GM12878 (cell line): ENCODE results near the gene PNISR. TPM values are rescaled to one million over a fixed set of nuclear protein-coding genes. Genes with fewer than 3 reads are reported as not detected.

Experiments
- ATAC-seq: fragments of 200-7000 bp; cut with Tn5 transposase; 3 replicates; pipeline ENCODE4 v1.9.1; 2020; ENCODE audit warnings: mild to moderate bottlenecking, moderate library complexity
- BruUV-seq: library from RNA; stranded (reverse); fragments of 400-500 nt; replicated peaks from 2 replicates; lab custom pipeline; 2021; lab: Mats Ljungman, UMichigan
- CTCF ChIA-PET: fragments of 300-600 bp; sonication (Branson Sonifier 250); formaldehyde crosslinking; extraction: SDS; loops from one replicate; lab custom pipeline; 2021; ENCODE audit warnings: inconsistent platforms; lab: Yijun Ruan, JAX
- POLR2A ChIA-PET: fragments of 350-600 bp; formaldehyde crosslinking; extraction: SDS; loops from one replicate; lab custom pipeline; 2021; ENCODE audit warnings: inconsistent platforms; lab: Charles Lee
- RAD21 ChIA-PET: fragments of 300-600 bp; sonication (Branson Sonifier 250); formaldehyde crosslinking; loops from one replicate; lab custom pipeline; 2023; ENCODE audit warnings: antibody characterized with exemption; ENCODE audit not compliant: unreplicated experiment; lab: Charles Lee
- SMC1A ChIA-PET: fragments of 300-600 bp; sonication (Branson Sonifier 250); formaldehyde crosslinking; loops from one replicate; lab custom pipeline; 2023; ENCODE audit not compliant: unreplicated experiment, uncharacterized antibody; lab: Charles Lee
- DNase-seq: peaks from one replicate; pipeline ENCODE4 v3.0.0-alpha.2; 2011; ENCODE audit warnings: low read depth, low spot score
- FAIRE-seq: peaks from 3 replicates; lab custom pipeline; 2011; peaks lifted over from hg19 to GRCh38; lab: Jason Lieb, UNC
- H2AFZ ChIP-seq: 2 replicates; pipeline ENCODE4 v1.6.0; 2011; ENCODE audit warnings: low read depth, low read length, control low read depth; ENCODE audit not compliant: control insufficient read depth
- H3K27ac ChIP-seq: 2 replicates; pipeline ENCODE4 v1.5.1; 2011; ENCODE audit warnings: control low read depth; ENCODE audit not compliant: control insufficient read depth, insufficient read depth
- H3K27me3 ChIP-seq, 2 experiments: replicated peaks in 1 of 2; 2 replicates each; pipeline versions ENCODE4 v1.6.0 to v1.6.1; 2011; ENCODE audit warnings: low read length in 1 of 2; ENCODE audit not compliant: control insufficient read depth in 2 of 2, insufficient read depth in 2 of 2
- H3K36me3 ChIP-seq, 2 experiments: 2 replicates each; pipeline ENCODE4 v1.5.1; 2011; ENCODE audit warnings: low read length in 1 of 2; ENCODE audit not compliant: control insufficient read depth in 2 of 2, insufficient read depth in 2 of 2
- H3K4me1 ChIP-seq: 2 replicates; pipeline ENCODE4 v1.6.1; 2011; ENCODE audit warnings: mild to moderate bottlenecking, low read length, moderate library complexity, mixed read lengths; ENCODE audit not compliant: control insufficient read depth, insufficient read depth
- H3K4me2 ChIP-seq: 2 replicates; pipeline ENCODE4 v1.6.0; 2011; ENCODE audit warnings: control low read depth; ENCODE audit not compliant: control insufficient read depth, insufficient read depth
- H3K4me3 ChIP-seq: fragments of 200-600 bp; sonication (generic); 2 replicates; pipeline ENCODE4 v1.5.1; 2016
- H3K79me2 ChIP-seq: 2 replicates; pipeline ENCODE4 v1.6.0; 2011; ENCODE audit warnings: low read length; ENCODE audit not compliant: control insufficient read depth, insufficient read depth
- H3K9ac ChIP-seq: 2 replicates; pipeline ENCODE4 v1.8.0; 2011; ENCODE audit warnings: low read length, control low read depth, mixed read lengths; ENCODE audit not compliant: control insufficient read depth, insufficient read depth
- H3K9me3 ChIP-seq: replicated peaks from 3 replicates; pipeline ENCODE4 v1.5.1; 2011; ENCODE audit warnings: mild to moderate bottlenecking, low read length; ENCODE audit not compliant: control insufficient read depth, insufficient read depth
- H4K20me1 ChIP-seq: 2 replicates; pipeline ENCODE4 v1.6.0; 2011; ENCODE audit not compliant: control insufficient read depth, insufficient read depth
- CHD1 ChIP-seq: IDR thresholded peaks from 2 replicates; pipeline ENCODE4 v1.6.1; 2012; ENCODE audit warnings: low read depth, low read length, improper control_type of control experiment
- HCFC1 ChIP-seq: fragments of 150-350 bp; IDR thresholded peaks from 2 replicates; pipeline ENCODE4 v1.6.1; 2014; ENCODE audit warnings: low read length
- JUNB ChIP-seq: IDR thresholded peaks from 2 replicates; pipeline ENCODE4 v1.6.1; 2016; ENCODE audit warnings: antibody characterized with exemption, mild to moderate bottlenecking
- MAX ChIP-seq: IDR thresholded peaks from 2 replicates; pipeline ENCODE4 v1.6.1; 2012; ENCODE audit warnings: low read depth, low read length, improper control_type of control experiment
- NBN ChIP-seq: fragments of 450-650 bp; IDR thresholded peaks from 2 replicates; pipeline ENCODE4 v1.6.1; 2016
- NFYA ChIP-seq: IDR thresholded peaks from 2 replicates; pipeline ENCODE4 v1.6.1; 2011; ENCODE audit warnings: low read depth, mild to moderate bottlenecking, low read length, improper control_type of control experiment, borderline replicate concordance
- PML ChIP-seq: IDR thresholded peaks from 2 replicates; pipeline ENCODE4 v1.6.1; 2012; ENCODE audit warnings: low read length, inconsistent platforms
- POU2F2 ChIP-seq: IDR thresholded peaks from 3 replicates; pipeline ENCODE4 v1.6.1; 2011; ENCODE audit warnings: low read depth, mild to moderate bottlenecking, low read length, borderline replicate concordance
- RCOR1 ChIP-seq: conservative IDR thresholded peaks from 2 replicates; pipeline ENCODE4 v1.6.1; 2012; ENCODE audit warnings: low read depth, low read length, improper control_type of control experiment
- WRNIP1 ChIP-seq: IDR thresholded peaks from 2 replicates; pipeline ENCODE4 v1.6.1; 2011; ENCODE audit warnings: low read depth, low read length, improper control_type of control experiment, borderline replicate concordance
- in situ Hi-C: fragments of 300-500 bp; cut with MboI; formaldehyde crosslinking; loops from 9 replicates; pipeline ENCODE4 v1.14.3; 2018; ENCODE audit warnings: mixed read lengths
- intact Hi-C: fragments of 100-400 bp; cut with micrococcal nuclease; formaldehyde crosslinking; loops from one replicate; pipeline ENCODE4 v1.14.2; 2022; ENCODE audit not compliant: unreplicated experiment
- polyA plus RNA-seq, 11 experiments: library from polyadenylated mRNA; depleted of rRNA in 4 of 11; unstranded in 6 of 11; stranded (reverse) in 5 of 11; fragments of >200 nt; fragmentation: Nextera tagmentation in 4 of 11; fragmentation: Illumina TruSeq in 1 of 11; extraction: Ambion mirVana in 4 of 11; extraction: Trizol in 1 of 11; gene quantifications; 1 replicate in 1 of 11; 2 replicates in 10 of 11; pipeline versions ENCODE4 v1.2.1 to v1.2.3, GENCODE V29; 2011 to 2016; ENCODE audit warnings: inconsistent platforms in 2 of 11, missing spikeins in 2 of 11, low read depth in 1 of 11
- total RNA-seq, 4 experiments: library from RNA; depleted of rRNA in 3 of 4; stranded (reverse); fragments of >200 nt in 3 of 4; fragmentation: Illumina TruSeq in 1 of 4; extraction: Trizol in 1 of 4; gene quantifications; 2 replicates each; pipeline versions ENCODE4 v1.2.1 to v1.2.3, GENCODE V29; 2013 to 2021
- TF ChIP-seq, protein P1 (sequence below), 3 experiments: IDR thresholded peaks in 2 of 3; conservative IDR thresholded peaks in 1 of 3; 2 replicates each; pipeline ENCODE4 v1.5.1; 2011; ENCODE audit warnings: low read depth in 3 of 3, low read length in 3 of 3, mild to moderate bottlenecking in 3 of 3, control low read depth in 2 of 3, moderate library complexity in 2 of 3, inconsistent platforms in 1 of 3, mixed read lengths in 1 of 3; ENCODE audit not compliant: control insufficient read depth in 2 of 3, insufficient read depth in 1 of 3; ENCODE audit errors: extremely low read depth in 1 of 3

The PNISR gene
- total and polyA plus RNA-seq, 10 of the 15 experiments (the other 5 are each of a cell fraction or from before 2014, with no cell fraction given), result 79.1 to 180 (median 105) TPM

- CTCF ChIA-PET, result interaction anchor here (1.0 to 2.2 kb wide), 4 partner anchors 10 to 85 kb away, joined by 3 to 10 read pairs (median 6); no protein-coding TSS in a partner anchor
- TF ChIP-seq CHD1 (no peak), WRNIP1 (no peak), NFYA (no peak), RCOR1 (no peak), POU2F2 (no peak), PML (no peak), HCFC1 (no peak), JUNB (no peak), MAX (no peak), NBN (no peak)
- TF ChIP-seq, protein P1, sequence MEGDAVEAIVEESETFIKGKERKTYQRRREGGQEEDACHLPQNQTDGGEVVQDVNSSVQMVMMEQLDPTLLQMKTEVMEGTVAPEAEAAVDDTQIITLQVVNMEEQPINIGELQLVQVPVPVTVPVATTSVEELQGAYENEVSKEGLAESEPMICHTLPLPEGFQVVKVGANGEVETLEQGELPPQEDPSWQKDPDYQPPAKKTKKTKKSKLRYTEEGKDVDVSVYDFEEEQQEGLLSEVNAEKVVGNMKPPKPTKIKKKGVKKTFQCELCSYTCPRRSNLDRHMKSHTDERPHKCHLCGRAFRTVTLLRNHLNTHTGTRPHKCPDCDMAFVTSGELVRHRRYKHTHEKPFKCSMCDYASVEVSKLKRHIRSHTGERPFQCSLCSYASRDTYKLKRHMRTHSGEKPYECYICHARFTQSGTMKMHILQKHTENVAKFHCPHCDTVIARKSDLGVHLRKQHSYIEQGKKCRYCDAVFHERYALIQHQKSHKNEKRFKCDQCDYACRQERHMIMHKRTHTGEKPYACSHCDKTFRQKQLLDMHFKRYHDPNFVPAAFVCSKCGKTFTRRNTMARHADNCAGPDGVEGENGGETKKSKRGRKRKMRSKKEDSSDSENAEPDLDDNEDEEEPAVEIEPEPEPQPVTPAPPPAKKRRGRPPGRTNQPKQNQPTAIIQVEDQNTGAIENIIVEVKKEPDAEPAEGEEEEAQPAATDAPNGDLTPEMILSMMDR (IDR thresholded peaks at IDR 0.05 in 2 of 3, conservative IDR thresholded peaks at IDR 0.05 in 1 of 3; ENCODE audit: control insufficient read depth in 2 of 3, extremely low read depth in 1 of 3, insufficient read depth in 1 of 3, low read depth in 3 of 3, low read length in 3 of 3), result no peak
- POLR2A ChIA-PET, result interaction anchor here (1.2 kb wide), 1 partner anchor 9 kb away, joined by 7 read pairs; no protein-coding TSS in a partner anchor
- no peak overlapping the region for H3K27ac ChIP-seq
- no peaks in the 10 kb centered on the region for H3K9me3 ChIP-seq
- H3K9ac ChIP-seq, result no peak overlapping the region
- no peak overlapping the region for H3K4me2 ChIP-seq
- no peaks in the 10 kb centered on the region for H3K27me3 ChIP-seq
- SMC1A ChIA-PET, result interaction anchor here (1.0 to 1.2 kb wide), 2 partner anchors 10 to 84 kb away, joined by 3 to 4 read pairs; no protein-coding TSS in a partner anchor
- H3K36me3 ChIP-seq, result peaks cover 1 to 14% of the 10 kb centered on the region in 2 experiments; a peak in 3 of 4 replicates
- no peak overlapping the region for H2AFZ ChIP-seq
- intact Hi-C loops, result no loop called here
- no peak for ATAC-seq
- peaks cover 71% of the 10 kb centered on the region for H3K79me2 ChIP-seq
- no peaks in the 10 kb centered on the region for H4K20me1 ChIP-seq
- peaks cover 11% of the 10 kb centered on the region; the same call in 1 of the 2 replicates for H3K4me1 ChIP-seq
- no TSS peak for BruUV-seq
- H3K4me3 ChIP-seq, result no peak overlapping the region
- no peak for DNase-seq
- in situ Hi-C loops, result no loop called here
- RAD21 ChIA-PET, result interaction anchor here (1.2 kb wide), 1 partner anchor 22 kb away, joined by 5 read pairs; the partner anchor contains the start of gene COQ3
- FAIRE-seq, result no peak
Observed at GRCh38 chr6:99415446-99415845, 9.7 kb downstream of the PNISR start.
